Mucosa of stomach (tissue), 1 donor: Measurements from ENCODE around the gene ACAD9.
"Not testable (repeated sequence)": the region's sequence is repeated elsewhere in the genome, so short reads cannot be mapped to it uniquely, and the experiment has no call there.

Experiments used
- H3K27me3 ChIP-seq: one replicate; pipeline ENCODE4 v1.7.0; 2013; ENCODE audit warnings: mild to moderate bottlenecking, low read length; ENCODE audit not compliant: control insufficient read depth, insufficient read depth
- H3K36me3 ChIP-seq: one replicate; pipeline ENCODE4 v1.7.0; 2013; ENCODE audit warnings: low read length; ENCODE audit not compliant: control insufficient read depth, insufficient read depth
- H3K4me1 ChIP-seq: one replicate; pipeline ENCODE4 v1.7.0; 2013; ENCODE audit warnings: mild to moderate bottlenecking, low read length; ENCODE audit not compliant: control insufficient read depth, insufficient read depth
- H3K4me3 ChIP-seq: one replicate; pipeline ENCODE4 v1.7.0; 2013; ENCODE audit warnings: low read length
- H3K9ac ChIP-seq: one replicate; pipeline ENCODE4 v1.7.0; 2013; ENCODE audit warnings: mild to moderate bottlenecking, low read length, moderate library complexity
- H3K9me3 ChIP-seq: one replicate; pipeline ENCODE4 v1.7.0; 2013; ENCODE audit warnings: mild to moderate bottlenecking, low read length, moderate library complexity; ENCODE audit not compliant: control insufficient read depth
- donor health status: Pancreatic carcinoma.

Gene ACAD9

GRCh38 chr3:128864351-128864811 is 15.0 kb upstream of the ACAD9 start:
- Histone ChIP-seq H3K4me3 (no peak overlapping the region), H3K36me3 (no peaks in the 10 kb centered on the region), H3K9ac (no peak overlapping the region), H3K27me3 (no peaks in the 10 kb centered on the region), H3K9me3 (peaks cover 9% of the 10 kb centered on the region), H3K4me1 (no peaks in the 10 kb centered on the region)

GRCh38 chr3:128864849-128865804 is 14.3 kb upstream of the ACAD9 start:
- H3K4me1 ChIP-seq, H3K36me3 ChIP-seq, H3K4me3 ChIP-seq, H3K27me3 ChIP-seq, H3K9ac ChIP-seq, H3K9me3 ChIP-seq: not testable (repeated sequence)

GRCh38 chr3:128867200-128868125 is 12.0 kb upstream of the ACAD9 start:
- Histone ChIP-seq H3K4me1 (no peaks in the 10 kb centered on the region), H3K9ac (no peak overlapping the region), H3K4me3 (no peak overlapping the region), H3K9me3 (no peaks in the 10 kb centered on the region), H3K27me3 (no peaks in the 10 kb centered on the region), H3K36me3 (no peaks in the 10 kb centered on the region)

- H3K27me3 ChIP-seq, result peaks cover 4% of the 10 kb centered on the region
- no peaks in the 10 kb centered on the region for H3K9me3 ChIP-seq
- H3K4me3 ChIP-seq, result no peak overlapping the region
- no peaks in the 10 kb centered on the region for H3K36me3 ChIP-seq
- H3K9ac ChIP-seq, result no peak overlapping the region
- H3K4me1 ChIP-seq, result no peaks in the 10 kb centered on the region
Observed at GRCh38 chr3:128870347-128870746, 9.1 kb upstream of the ACAD9 start.

GRCh38 chr3:128872282-128872681 is 7.1 kb upstream of the ACAD9 start:
- no peak overlapping the region for H3K4me3 ChIP-seq
- no peak overlapping the region for H3K9ac ChIP-seq
- no peaks in the 10 kb centered on the region for H3K9me3 ChIP-seq

GRCh38 chr3:128872744-128873143 is 6.7 kb upstream of the ACAD9 start:
- no peaks in the 10 kb centered on the region for H3K36me3 ChIP-seq
- H3K27me3 ChIP-seq, result peaks cover 4% of the 10 kb centered on the region
- H3K4me3 ChIP-seq, result no peak overlapping the region
- H3K9ac ChIP-seq, result no peak overlapping the region
- H3K4me1 ChIP-seq, result peaks cover under 1% of the 10 kb centered on the region
- H3K9me3 ChIP-seq, result no peaks in the 10 kb centered on the region

More at GRCh38 chr3:128872282-128872681, 7.1 kb upstream of the ACAD9 start:
- H3K36me3 ChIP-seq, result no peaks in the 10 kb centered on the region
- H3K27me3 ChIP-seq, result peaks cover 4% of the 10 kb centered on the region
- H3K4me1 ChIP-seq, result no peaks in the 10 kb centered on the region

- peaks cover 4% of the 10 kb centered on the region for H3K27me3 ChIP-seq
Observed at GRCh38 chr3:128873244-128874022, 6.0 kb upstream of the ACAD9 start.

GRCh38 chr3:128874481-128875180 is 4.8 kb upstream of the ACAD9 start:
- Histone ChIP-seq H3K36me3 (no peaks in the 10 kb centered on the region), H3K27me3 (peaks cover 4% of the 10 kb centered on the region), H3K9me3 (no peaks in the 10 kb centered on the region), H3K4me1 (peaks cover 10% of the 10 kb centered on the region), H3K9ac (no peak overlapping the region), H3K4me3 (no peak overlapping the region)

More at GRCh38 chr3:128873244-128874022, 6.0 kb upstream of the ACAD9 start:
- Histone ChIP-seq H3K4me1 (peaks cover 8% of the 10 kb centered on the region), H3K9me3 (no peaks in the 10 kb centered on the region), H3K36me3 (no peaks in the 10 kb centered on the region), H3K4me3 (no peak overlapping the region), H3K9ac (no peak overlapping the region)

GRCh38 chr3:128875556-128876120 is 3.8 kb upstream of the ACAD9 start:
- H3K36me3 ChIP-seq, result no peaks in the 10 kb centered on the region
- H3K27me3 ChIP-seq, result peaks cover 4% of the 10 kb centered on the region
- no peak overlapping the region for H3K4me3 ChIP-seq
- peaks cover 19% of the 10 kb centered on the region for H3K4me1 ChIP-seq
- H3K9ac ChIP-seq, result no peak overlapping the region
- H3K9me3 ChIP-seq, result no peaks in the 10 kb centered on the region

GRCh38 chr3:128878011-128878457 is 1.4 kb upstream of the ACAD9 start:
- H3K27me3 ChIP-seq, result peaks cover 4% of the 10 kb centered on the region
- H3K9ac ChIP-seq, result peak overlapping the region; percentile 86
- no peaks in the 10 kb centered on the region for H3K9me3 ChIP-seq
- no peak overlapping the region for H3K4me3 ChIP-seq
- H3K4me1 ChIP-seq, result peaks cover 24% of the 10 kb centered on the region
- H3K36me3 ChIP-seq, result no peaks in the 10 kb centered on the region
